Naive thymus-derived CD4-positive, alpha-beta T cell (primary cell): Measurements from ENCODE around the gene ZNF467. TPM values are rescaled to one million over a fixed set of nuclear protein-coding genes. Genes with fewer than 3 reads are reported as not detected.

Experiments used
- ATAC-seq: fragments of 150-1000 bp; cut with Tn5 transposase; 2 replicates; pipeline ENCODE4 v1.10.0; 2021; ENCODE audit warnings: mild to moderate bottlenecking, moderate library complexity
- CTCF ChIA-PET: fragments of 350-600 bp; sonication (Branson Sonifier 250); formaldehyde crosslinking; loops from one replicate; lab custom pipeline; 2021; ENCODE audit warnings: antibody characterized with exemption; lab: Charles Lee
- POLR2A ChIA-PET: fragments of 350-600 bp; sonication (Branson Sonifier 250); formaldehyde crosslinking; loops from one replicate; lab custom pipeline; 2021; ENCODE audit warnings: antibody characterized with exemption, inconsistent platforms; lab: Charles Lee
- DNase-seq, 9 donors: peaks; one replicate each; pipeline versions ENCODE4 v3.0.0 to v3.0.0-alpha.2; 2020 to 2022; ENCODE audit warnings: mixed read lengths in 1 of 9
- H3K27ac ChIP-seq: one replicate; pipeline ENCODE4 v1.7.0; 2013; ENCODE audit warnings: mild to moderate bottlenecking, low read depth, low read length, moderate library complexity
- H3K27me3 ChIP-seq, 2 donors: one replicate each; pipeline ENCODE4 v1.7.0; 2013; ENCODE audit warnings: low read length in 2 of 2, mild to moderate bottlenecking in 2 of 2, moderate library complexity in 2 of 2; ENCODE audit not compliant: control insufficient read depth in 2 of 2, insufficient read depth in 2 of 2
- H3K36me3 ChIP-seq, 3 experiments: 1 replicate in 2 of 3; 2 replicates in 1 of 3; pipeline ENCODE4 v1.7.0; 2013; ENCODE audit warnings: low read length in 3 of 3, mild to moderate bottlenecking in 3 of 3, moderate library complexity in 1 of 3; ENCODE audit not compliant: insufficient read depth in 3 of 3, control insufficient read depth in 2 of 3
- H3K4me1 ChIP-seq, 2 donors: one replicate each; pipeline ENCODE4 v1.7.0; 2013; ENCODE audit warnings: low read length in 2 of 2, mild to moderate bottlenecking in 2 of 2, moderate library complexity in 1 of 2; ENCODE audit not compliant: control insufficient read depth in 2 of 2, insufficient read depth in 2 of 2
- H3K4me3 ChIP-seq: 2 replicates; pipeline ENCODE4 v1.7.0; 2013; ENCODE audit warnings: mild to moderate bottlenecking, low read length
- H3K9me3 ChIP-seq, 3 experiments: 1 replicate in 2 of 3; 2 replicates in 1 of 3; pipeline ENCODE4 v1.7.0; 2013; ENCODE audit warnings: low read length in 3 of 3; ENCODE audit not compliant: control insufficient read depth in 2 of 3
- H3K27ac Mint-ChIP-seq, 9 donors: one replicate each; pipeline ENCODE4 v1.8.0; 2020 to 2022; ENCODE audit warnings: mixed read lengths in 9 of 9, mild to moderate bottlenecking in 8 of 9, moderate library complexity in 5 of 9, inconsistent platforms in 2 of 9
- H3K27me3 Mint-ChIP-seq, 5 donors: one replicate each; pipeline ENCODE4 v1.8.0; 2021 to 2022; ENCODE audit warnings: mixed read lengths in 5 of 5, mild to moderate bottlenecking in 1 of 5
- H3K36me3 Mint-ChIP-seq, 5 donors: one replicate each; pipeline ENCODE4 v1.8.0; 2020 to 2022; ENCODE audit warnings: mixed read lengths in 5 of 5, mild to moderate bottlenecking in 3 of 5, inconsistent platforms in 1 of 5
- H3K4me1 Mint-ChIP-seq, 7 donors: one replicate each; pipeline ENCODE4 v1.8.0; 2020 to 2022; ENCODE audit warnings: mixed read lengths in 7 of 7, mild to moderate bottlenecking in 3 of 7, inconsistent platforms in 1 of 7
- H3K4me3 Mint-ChIP-seq, 10 donors: one replicate each; pipeline ENCODE4 v1.8.0; 2020 to 2022; ENCODE audit warnings: mild to moderate bottlenecking in 10 of 10, mixed read lengths in 10 of 10, moderate library complexity in 6 of 10, inconsistent platforms in 2 of 10
- H3K9me3 Mint-ChIP-seq, 11 donors: one replicate each; pipeline ENCODE4 v1.8.0; 2020 to 2022; ENCODE audit warnings: mixed read lengths in 11 of 11, mild to moderate bottlenecking in 4 of 11, inconsistent platforms in 1 of 11, moderate library complexity in 1 of 11
- intact Hi-C, 2 donors: fragments of 100-400 bp; cut with micrococcal nuclease; formaldehyde crosslinking; loops; one replicate each; pipeline ENCODE4 v1.15.1; 2023
- polyA plus RNA-seq, 2 donors: library from polyadenylated mRNA; unstranded; fragments of 300-500 nt; fragmentation: Illumina TruSeq; gene quantifications; one replicate each; pipeline ENCODE4 v1.2.3, GENCODE V29; 2021
- total RNA-seq, 6 experiments: library from RNA in 5 of 6; stranded (reverse) in 5 of 6; gene quantifications; 1 replicate in 5 of 6; 2 replicates in 1 of 6; pipeline ENCODE4 v1.2.3 and lab custom pipeline; 2021 to 2026

Gene ZNF467
- total and polyA plus RNA-seq, 7 experiments from 2014 or later = 0.17 to 33.1 (median 6.8) TPM

DNA sequence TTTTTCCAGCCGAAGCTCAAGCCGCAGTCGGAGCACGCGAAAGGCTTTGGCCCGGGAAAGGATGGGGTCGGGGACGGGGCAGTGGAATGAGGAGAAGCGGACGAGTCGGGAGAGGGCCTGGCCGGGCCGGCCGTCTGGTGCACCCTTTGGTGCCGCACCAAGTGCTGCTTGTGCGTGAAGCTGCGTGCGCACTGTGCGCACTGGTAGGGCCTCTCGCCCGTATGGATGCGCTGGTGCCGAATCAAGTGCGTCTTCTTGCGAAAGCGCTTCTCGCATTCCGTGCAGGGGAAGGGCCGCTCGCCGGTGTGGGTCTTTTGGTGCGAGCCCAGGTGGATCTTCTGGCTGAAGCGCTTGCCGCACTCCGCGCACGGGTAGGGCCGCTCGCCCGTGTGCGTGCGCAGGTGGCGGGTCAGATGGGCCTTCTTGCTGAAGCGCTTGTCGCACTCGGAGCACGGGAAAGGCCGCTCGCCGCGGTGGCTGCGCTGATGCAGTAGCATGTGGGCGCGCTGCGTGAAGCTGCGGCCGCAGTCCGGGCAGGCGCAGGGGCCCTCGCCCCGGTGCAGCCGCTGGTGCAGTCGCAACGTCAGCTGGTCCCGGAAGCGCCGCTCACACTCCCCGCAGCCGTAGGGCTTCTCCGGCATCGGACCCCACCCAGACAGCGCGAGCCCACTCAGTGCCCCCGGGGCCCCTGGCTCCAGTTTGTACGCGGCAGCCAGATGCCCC lies 7.8 kb downstream of the ZNF467 start:
- Mint-ChIP-seq H3K27ac (no peak overlapping the region), H3K27me3 (peaks cover 0 to 13% (median 0%) of the 10 kb centered on the region in 5 donors), H3K4me1 (peaks cover 0 to 8% (median 3%) of the 10 kb centered on the region in 7 donors), H3K36me3 (peaks cover 0 to 35% (median 10%) of the 10 kb centered on the region in 5 donors), H3K9me3 (peaks cover 0 to 2% (median 0%) of the 10 kb centered on the region in 11 donors), H3K4me3 (no peak overlapping the region)
- ChIA-PET CTCF (interaction anchor here (0.6 kb wide), 1 partner anchor 1170 kb away, joined by 3 read pairs; no protein-coding TSS in a partner anchor), POLR2A (no interaction called here)
- ATAC-seq = no peak
- Histone ChIP-seq H3K36me3 (peaks cover 0 to 19% (median 0%) of the 10 kb centered on the region in 3 experiments), H3K9me3 (no peaks in the 10 kb centered on the region), H3K27me3 (no peaks in the 10 kb centered on the region), H3K4me3 (no peak overlapping the region), H3K27ac (no peak overlapping the region), H3K4me1 (no peaks in the 10 kb centered on the region)
- no peak for DNase-seq
- intact Hi-C loops = no loop called here

DNA sequence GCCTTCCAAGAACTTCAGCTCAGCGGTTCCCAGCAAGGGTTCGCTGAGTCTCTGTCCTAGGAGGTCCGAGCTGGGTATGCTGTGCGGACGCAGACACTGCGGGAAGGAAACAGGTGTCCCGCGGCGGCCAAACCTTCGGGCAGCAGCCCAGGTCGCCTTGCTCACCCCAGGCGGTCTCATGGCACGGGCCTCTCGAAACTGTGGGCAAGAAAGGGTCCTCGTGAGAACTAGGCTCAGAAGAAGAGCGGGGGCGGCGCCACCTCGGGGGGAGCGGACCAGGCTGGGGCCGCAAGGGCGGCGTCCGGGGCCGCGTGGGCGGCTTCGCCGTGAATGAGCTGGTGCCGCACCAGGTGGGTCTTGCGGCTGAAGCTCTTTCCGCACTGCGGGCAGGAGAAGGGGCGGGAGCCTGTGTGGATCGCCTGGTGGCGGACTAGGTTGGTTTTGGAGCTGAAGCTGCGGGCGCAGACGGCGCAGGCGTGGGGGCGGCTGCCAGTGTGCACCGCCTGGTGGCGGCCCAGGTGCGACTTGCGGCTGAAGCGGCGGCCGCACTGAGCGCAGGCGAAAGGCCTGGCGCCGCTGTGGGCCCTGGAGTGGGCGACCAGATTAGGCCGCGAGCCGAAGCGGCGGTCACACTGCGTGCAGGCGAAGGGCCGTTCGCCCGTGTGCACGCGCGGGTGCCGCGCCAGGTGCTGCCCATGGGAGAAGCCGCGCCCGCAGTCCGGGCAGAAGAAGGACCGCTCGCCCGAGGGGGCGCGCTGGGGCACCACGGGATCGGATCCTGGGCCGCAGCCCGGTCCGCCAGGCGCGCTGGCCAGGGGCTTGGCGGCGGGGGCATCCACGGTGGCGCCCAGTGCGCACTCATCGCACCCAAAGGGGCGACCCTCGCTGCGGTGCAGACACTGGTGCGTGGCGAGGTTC lies 8.6 kb downstream of the ZNF467 start:
- Histone ChIP-seq H3K27ac (no peak overlapping the region), H3K4me1 (no peaks in the 10 kb centered on the region), H3K36me3 (peaks cover 0 to 19% (median 0%) of the 10 kb centered on the region in 3 experiments), H3K9me3 (no peaks in the 10 kb centered on the region), H3K4me3 (no peak overlapping the region), H3K27me3 (no peaks in the 10 kb centered on the region)
- H3K36me3 Mint-ChIP-seq = peaks cover 0 to 35% (median 10%) of the 10 kb centered on the region in 5 donors
- peaks cover 0 to 6% (median 0%) of the 10 kb centered on the region in 5 donors for H3K27me3 Mint-ChIP-seq
- no peak overlapping the region for H3K4me3 Mint-ChIP-seq
- intact Hi-C loops = no loop called here
- ChIA-PET POLR2A (no interaction called here), CTCF (no interaction called here)
- H3K9me3 Mint-ChIP-seq = peaks cover 0 to 2% (median 0%) of the 10 kb centered on the region in 11 donors
- DNase-seq = no peak
- no peak overlapping the region for H3K27ac Mint-ChIP-seq
- peaks cover 0 to 7% (median 0%) of the 10 kb centered on the region in 7 donors for H3K4me1 Mint-ChIP-seq
- no peak for ATAC-seq

DNA sequence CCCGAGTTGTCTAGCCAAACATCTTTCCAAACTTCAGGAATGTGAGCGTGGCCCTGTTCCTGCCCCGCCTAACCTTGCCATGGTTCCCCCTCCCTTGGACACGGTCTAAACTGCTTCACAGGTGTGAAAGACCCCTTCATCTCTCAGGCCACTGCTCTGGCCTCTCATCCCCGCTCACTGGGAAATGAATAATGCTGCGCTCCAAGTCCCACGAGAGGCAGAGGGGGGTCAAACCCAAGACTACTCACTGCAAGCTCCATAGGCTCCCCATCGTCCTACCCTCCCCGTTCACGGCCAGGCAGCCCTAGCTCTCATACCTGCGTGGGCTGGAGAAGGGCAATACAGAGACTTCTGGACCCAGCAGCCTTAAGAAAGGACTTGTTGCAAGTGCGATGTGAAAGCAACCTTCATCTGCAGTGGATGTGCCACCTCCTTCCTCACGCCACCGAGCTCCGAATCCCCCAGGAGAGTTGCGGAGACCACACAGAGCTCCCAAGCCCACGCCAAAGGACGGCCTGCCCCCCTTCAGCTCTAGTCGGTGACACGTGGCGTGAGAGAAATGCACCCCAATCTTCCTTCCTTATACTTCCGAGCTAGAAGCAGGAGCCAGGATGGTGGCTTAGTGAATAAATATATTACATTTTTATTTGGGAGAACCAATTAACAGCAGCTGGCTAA lies 9.7 kb downstream of the ZNF467 start:
- no peak overlapping the region for H3K4me3 Mint-ChIP-seq
- no peak for DNase-seq
- H3K27me3 Mint-ChIP-seq = peaks cover 0 to 3% (median 0%) of the 10 kb centered on the region in 5 donors
- ATAC-seq = no peak
- POLR2A ChIA-PET = no interaction called here
- H3K27ac ChIP-seq = no peak overlapping the region
- H3K4me1 Mint-ChIP-seq = peaks cover 0 to 7% (median 0%) of the 10 kb centered on the region in 7 donors
- no peak overlapping the region for H3K27ac Mint-ChIP-seq
- CTCF ChIA-PET = no interaction called here
- H3K9me3 ChIP-seq = no peaks in the 10 kb centered on the region
- H3K36me3 ChIP-seq = peaks cover 0 to 14% (median 0%) of the 10 kb centered on the region in 3 experiments
- no peaks in the 10 kb centered on the region for H3K27me3 ChIP-seq
- no peaks in the 10 kb centered on the region for H3K4me1 ChIP-seq
- H3K4me3 ChIP-seq = no peak overlapping the region
- peaks cover 0 to 35% (median 10%) of the 10 kb centered on the region in 5 donors for H3K36me3 Mint-ChIP-seq
- peaks cover 0 to 2% (median 0%) of the 10 kb centered on the region in 11 donors for H3K9me3 Mint-ChIP-seq
- intact Hi-C loops = no loop called here

DNA sequence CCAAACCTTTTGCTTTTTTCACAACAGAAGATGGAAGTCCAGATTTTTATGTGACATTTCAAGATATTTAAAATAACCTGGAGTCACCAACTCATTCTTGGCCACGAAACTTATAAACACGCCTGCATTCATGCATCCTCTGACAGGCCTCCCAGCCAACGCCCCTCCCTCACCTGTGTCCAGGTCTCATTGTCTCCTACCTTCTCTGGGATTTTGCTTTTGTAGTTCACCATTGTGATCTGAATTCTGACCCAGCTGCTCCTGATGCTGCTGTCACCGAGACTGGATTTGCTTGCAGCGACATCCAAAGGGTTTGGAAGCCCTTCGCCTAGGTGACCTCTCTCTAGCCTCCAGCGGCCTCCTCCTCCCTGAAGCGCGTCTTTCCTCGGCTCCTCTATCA lies 10.8 kb downstream of the ZNF467 start:
- Histone ChIP-seq H3K27me3 (no peaks in the 10 kb centered on the region), H3K36me3 (peaks cover 0 to 12% (median 0%) of the 10 kb centered on the region in 3 experiments), H3K27ac (no peak overlapping the region), H3K9me3 (no peaks in the 10 kb centered on the region), H3K4me1 (no peaks in the 10 kb centered on the region), H3K4me3 (no peak overlapping the region)
- CTCF ChIA-PET = no interaction called here
- Mint-ChIP-seq H3K9me3 (peaks cover 0 to 2% (median 0%) of the 10 kb centered on the region in 11 donors), H3K4me1 (peaks cover 0 to 3% (median 0%) of the 10 kb centered on the region in 7 donors), H3K27ac (no peak overlapping the region), H3K36me3 (peaks cover 0 to 24% (median 9%) of the 10 kb centered on the region in 5 donors), H3K4me3 (no peak overlapping the region), H3K27me3 (no peaks in the 10 kb centered on the region)
- intact Hi-C loops = no loop called here
- POLR2A ChIA-PET = interaction anchor here (0.8 to 1.4 kb wide), 2 partner anchors 14 to 568 kb away, joined by 3 read pairs; no protein-coding TSS in a partner anchor
- ATAC-seq = no peak
- no peak for DNase-seq

DNA sequence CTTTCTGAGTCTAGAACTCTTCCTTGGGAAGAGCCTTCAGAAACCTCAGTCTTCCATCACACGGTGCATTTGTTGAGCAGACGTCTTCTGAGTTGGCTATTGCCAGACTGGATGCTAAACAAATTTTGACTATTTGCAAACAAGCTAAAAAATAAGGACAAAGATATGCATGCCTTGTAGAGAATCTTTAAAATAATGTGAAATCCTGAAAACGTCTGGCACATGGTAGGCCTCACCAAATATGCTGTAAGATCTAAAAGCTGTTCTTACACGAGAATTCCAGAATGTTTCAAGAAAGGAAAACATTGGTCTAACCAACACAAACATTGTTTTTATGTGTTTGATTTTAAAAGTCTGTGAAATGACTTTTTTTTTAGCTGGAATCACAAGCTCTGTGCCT lies 11.3 kb downstream of the ZNF467 start:
- H3K27me3 ChIP-seq = no peaks in the 10 kb centered on the region
- ChIA-PET POLR2A (interaction anchor here (0.8 to 1.4 kb wide), 2 partner anchors 14 to 567 kb away, joined by 3 read pairs; no protein-coding TSS in a partner anchor), CTCF (no interaction called here)
- intact Hi-C loops = no loop called here
- peaks cover 0 to 19% (median 9%) of the 10 kb centered on the region in 5 donors for H3K36me3 Mint-ChIP-seq
- H3K4me3 Mint-ChIP-seq = no peak overlapping the region
- H3K27me3 Mint-ChIP-seq = no peaks in the 10 kb centered on the region
- no peaks in the 10 kb centered on the region for H3K4me1 ChIP-seq
- no peak overlapping the region for H3K27ac Mint-ChIP-seq
- DNase-seq (no peak), ATAC-seq (no peak)
- peaks cover 0 to 3% (median 0%) of the 10 kb centered on the region in 7 donors for H3K4me1 Mint-ChIP-seq
- H3K9me3 Mint-ChIP-seq = peaks cover 0 to 2% (median 0%) of the 10 kb centered on the region in 11 donors
- H3K36me3 ChIP-seq = peaks cover 0 to 12% (median 0%) of the 10 kb centered on the region in 3 experiments
- no peak overlapping the region for H3K4me3 ChIP-seq
- H3K9me3 ChIP-seq = no peaks in the 10 kb centered on the region
- no peak overlapping the region for H3K27ac ChIP-seq

DNA sequence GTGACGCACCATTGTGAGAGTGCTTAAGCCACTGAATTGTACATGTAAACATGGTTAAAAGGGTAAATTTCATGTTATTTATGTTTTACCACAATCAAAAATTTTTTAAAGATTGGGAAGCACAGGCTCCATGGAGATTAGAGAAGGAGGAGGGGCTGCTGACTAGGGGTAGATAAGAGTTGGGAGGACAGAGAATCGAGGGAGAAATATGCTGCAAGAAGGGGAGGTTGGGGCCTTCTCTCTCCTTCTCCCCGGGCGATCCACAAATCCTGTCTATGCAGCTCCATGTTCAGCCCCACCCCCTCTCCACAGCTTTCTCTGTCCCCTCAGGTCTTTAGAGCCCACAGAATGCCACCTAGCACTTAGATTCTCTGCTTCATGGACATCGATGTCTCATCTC lies 12.1 kb downstream of the ZNF467 start:
- Mint-ChIP-seq H3K27me3 (no peaks in the 10 kb centered on the region), H3K27ac (no peak overlapping the region), H3K4me3 (no peak overlapping the region), H3K4me1 (peaks cover 0 to 3% (median 0%) of the 10 kb centered on the region in 7 donors), H3K9me3 (peaks cover 0 to 5% (median 0%) of the 10 kb centered on the region in 11 donors), H3K36me3 (peaks cover 0 to 13% (median 4%) of the 10 kb centered on the region in 5 donors)
- no peak overlapping the region for H3K27ac ChIP-seq
- H3K36me3 ChIP-seq = peaks cover 0 to 7% (median 0%) of the 10 kb centered on the region in 3 experiments
- intact Hi-C loops = no loop called here
- DNase-seq (no peak), ATAC-seq (no peak)
- no peak overlapping the region for H3K4me3 ChIP-seq
- H3K4me1 ChIP-seq = no peaks in the 10 kb centered on the region
- CTCF ChIA-PET = no interaction called here
- POLR2A ChIA-PET = interaction anchor here (1.4 kb wide), 1 partner anchor 13 kb away, joined by 3 read pairs; no protein-coding TSS in a partner anchor
- H3K27me3 ChIP-seq = no peaks in the 10 kb centered on the region
- H3K9me3 ChIP-seq = no peaks in the 10 kb centered on the region
